HG03025 (cell line): ENCODE measurements around the gene SARDH.

Source experiments
- ATAC-seq: cut with Tn5 transposase; IDR thresholded peaks from one replicate; pipeline ENCODE4 v1.9.1; 2021; ENCODE audit warnings: mild to moderate bottlenecking, moderate library complexity; ENCODE audit not compliant: unreplicated experiment, low FRiP score

Gene SARDH, protein sequence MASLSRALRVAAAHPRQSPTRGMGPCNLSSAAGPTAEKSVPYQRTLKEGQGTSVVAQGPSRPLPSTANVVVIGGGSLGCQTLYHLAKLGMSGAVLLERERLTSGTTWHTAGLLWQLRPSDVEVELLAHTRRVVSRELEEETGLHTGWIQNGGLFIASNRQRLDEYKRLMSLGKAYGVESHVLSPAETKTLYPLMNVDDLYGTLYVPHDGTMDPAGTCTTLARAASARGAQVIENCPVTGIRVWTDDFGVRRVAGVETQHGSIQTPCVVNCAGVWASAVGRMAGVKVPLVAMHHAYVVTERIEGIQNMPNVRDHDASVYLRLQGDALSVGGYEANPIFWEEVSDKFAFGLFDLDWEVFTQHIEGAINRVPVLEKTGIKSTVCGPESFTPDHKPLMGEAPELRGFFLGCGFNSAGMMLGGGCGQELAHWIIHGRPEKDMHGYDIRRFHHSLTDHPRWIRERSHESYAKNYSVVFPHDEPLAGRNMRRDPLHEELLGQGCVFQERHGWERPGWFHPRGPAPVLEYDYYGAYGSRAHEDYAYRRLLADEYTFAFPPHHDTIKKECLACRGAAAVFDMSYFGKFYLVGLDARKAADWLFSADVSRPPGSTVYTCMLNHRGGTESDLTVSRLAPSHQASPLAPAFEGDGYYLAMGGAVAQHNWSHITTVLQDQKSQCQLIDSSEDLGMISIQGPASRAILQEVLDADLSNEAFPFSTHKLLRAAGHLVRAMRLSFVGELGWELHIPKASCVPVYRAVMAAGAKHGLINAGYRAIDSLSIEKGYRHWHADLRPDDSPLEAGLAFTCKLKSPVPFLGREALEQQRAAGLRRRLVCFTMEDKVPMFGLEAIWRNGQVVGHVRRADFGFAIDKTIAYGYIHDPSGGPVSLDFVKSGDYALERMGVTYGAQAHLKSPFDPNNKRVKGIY

GRCh38 chr9:133737774-133738639 lies at the start of gene SARDH:
Gene SARDH, minus strand, starts transcription at chr9:133738352. Its CDS starts 4,179 bp downstream, at chr9:133734173.
- no peak for ATAC-seq

DNA sequence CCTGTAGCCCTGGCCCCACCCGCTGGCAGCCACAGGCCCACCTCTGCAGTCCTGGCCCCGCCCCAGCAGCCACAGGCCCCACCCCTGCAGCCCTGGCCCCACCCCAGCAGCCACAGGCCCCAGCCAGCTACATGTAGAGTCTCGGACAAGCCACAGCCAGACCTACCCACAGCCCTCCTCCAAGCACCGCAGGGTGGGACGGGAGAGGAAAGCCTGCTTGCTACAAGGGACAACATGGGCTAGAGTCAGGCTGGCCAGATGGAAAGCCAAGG lies 49.5 kb upstream of the SARDH start:
- no peak for ATAC-seq

DNA sequence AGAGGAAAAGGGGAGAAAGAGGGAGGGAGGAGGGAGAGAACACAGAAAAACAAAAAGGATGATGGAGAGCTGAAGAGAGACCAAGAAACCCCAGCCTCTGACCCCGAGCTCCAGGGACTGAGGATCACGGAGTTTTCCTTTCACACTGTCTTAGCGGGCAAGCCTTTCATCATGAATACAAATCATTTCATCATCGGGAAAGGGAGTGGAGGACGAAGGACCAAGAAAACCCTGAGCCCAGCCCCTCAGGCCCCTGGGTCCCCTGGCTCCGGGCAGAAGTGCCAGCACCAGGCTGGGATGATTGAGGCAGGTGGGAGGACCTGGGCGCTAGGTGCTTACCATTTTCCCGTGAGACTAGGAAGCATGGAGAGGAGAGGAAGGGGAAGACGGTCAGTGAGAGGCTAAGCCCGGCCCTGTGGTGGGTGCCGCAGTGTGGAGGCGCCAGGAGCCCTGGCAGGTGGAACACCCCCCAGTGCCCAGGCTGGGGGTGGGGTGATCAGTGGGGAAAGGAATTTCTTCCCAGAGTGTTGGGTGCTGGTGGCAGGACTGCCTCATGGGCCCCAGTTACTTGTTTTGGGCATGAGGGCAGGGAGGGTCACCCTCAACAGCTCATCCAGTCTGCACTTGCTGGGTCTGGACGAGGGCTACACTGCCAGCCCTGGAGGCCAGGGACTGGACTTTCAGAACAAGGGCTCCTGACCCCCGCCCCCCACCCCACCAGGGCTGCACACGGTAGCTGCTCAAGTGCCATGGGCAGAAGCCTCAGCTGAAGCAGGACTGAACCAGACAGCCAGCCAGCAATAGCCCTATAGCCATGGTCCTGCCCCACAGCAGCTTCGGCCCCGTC lies 49.0 kb upstream of the SARDH start:
- no peak for ATAC-seq

GRCh38 chr9:133786371-133786753 lies 48.2 kb upstream of the SARDH start:
- ATAC-seq: no peak

GRCh38 chr9:133785753-133786370 lies 47.7 kb upstream of the SARDH start:
- ATAC-seq: no peak

DNA sequence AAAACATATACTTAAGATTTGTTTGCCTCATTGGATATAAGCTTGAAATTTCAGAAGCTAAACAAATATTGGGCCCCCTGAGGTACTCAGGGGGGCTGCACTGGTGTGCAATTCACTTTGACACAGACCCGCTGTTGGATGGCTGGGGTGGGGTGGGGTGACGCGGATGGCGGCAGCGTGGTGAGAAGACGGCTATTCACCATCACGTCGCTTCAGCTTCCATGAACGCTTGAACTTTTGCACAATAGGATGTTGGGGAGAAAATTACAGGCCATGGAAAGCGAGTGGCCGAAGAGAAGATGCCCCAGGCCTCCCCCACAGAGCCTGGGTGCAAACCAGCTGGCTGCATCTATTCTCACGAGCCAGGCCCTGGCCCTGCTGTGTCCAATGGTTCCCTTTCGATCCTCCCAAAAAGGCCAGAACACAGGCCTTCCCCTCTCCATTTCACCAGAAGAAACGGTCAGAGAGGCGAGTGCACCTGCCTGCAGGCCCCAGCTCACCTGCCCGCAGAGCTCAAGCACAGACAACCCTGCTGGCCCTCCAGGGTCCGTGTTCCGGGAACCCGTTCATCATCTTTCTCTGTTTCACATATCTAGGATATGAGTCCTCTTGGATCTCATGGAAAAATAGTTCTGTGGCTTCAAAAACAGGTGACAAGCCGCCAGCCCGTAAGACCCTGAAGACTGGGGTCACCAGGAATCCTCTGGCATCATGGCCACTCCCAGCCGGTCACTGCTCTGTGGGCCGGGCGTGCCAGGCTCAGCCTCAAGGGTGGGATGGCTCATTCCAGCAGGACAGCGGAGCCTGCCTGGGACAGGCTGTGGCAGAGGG lies 46.8 kb upstream of the SARDH start:
- ATAC-seq: no peak

DNA sequence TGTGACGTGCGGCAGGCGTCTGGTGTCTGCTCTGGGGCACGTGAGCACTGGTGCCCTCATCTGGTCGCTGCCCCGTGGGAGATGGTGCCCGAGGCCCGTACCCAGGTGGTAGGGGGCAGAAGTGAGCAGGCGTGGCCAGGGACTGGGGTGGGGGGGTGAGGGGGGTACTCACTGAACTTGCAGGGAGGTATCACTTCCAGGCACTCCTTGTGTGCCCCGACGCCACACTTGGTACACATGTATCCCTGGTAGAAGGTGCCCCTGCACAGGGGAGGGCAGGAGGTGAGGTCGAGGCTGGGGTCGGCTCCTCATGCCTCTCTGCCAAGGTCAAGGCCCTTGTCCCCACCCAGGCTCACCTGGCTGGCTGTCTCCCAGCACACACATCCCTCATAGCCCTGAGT lies 45.2 kb upstream of the SARDH start:
- ATAC-seq: no peak

DNA sequence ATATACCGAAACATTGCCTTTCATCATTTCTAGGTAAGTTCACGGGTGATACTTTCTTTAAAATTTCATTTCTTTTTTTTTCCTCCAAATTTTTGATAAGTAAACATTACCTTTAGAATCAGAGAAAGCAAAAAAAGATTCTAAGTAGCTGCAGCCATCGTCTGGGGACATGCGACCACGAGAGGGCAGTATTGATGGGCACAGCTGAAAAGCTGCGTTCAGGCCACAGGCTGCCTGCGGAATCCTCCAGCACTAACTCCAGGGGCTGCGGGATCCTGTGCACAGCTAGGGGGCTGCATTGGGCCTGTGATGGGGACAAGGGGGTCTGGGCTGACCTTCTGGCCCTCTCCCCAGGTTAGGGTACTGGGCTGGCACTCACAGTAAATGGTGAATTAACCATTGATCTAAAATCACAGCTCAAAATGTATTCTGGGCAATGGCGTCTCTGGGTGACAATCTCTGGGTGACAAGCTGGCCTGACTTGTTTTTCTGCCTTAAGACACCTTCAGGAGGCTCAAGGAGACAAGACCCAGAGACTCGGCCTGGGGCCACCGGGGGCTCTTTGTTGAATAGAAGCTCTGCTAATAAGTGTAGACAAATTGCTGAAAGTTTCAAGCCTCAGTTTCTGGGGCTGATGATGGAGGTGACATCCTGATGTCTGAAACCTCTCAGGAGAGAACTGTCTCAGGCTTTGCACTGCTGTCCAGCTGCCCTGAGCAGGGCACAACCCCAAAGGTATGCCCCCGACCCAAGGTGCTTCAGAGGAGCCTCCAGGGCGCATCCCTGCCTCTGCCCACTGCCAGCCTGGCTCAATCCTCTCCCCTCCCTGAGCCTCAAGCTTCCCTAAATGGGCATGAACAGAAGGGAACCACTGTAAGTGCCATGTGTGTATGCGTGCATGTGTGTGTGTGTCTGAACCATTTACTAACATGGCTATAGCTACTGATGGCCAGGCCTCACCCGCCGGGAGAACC lies 44.3 kb upstream of the SARDH start:
- ATAC-seq: no peak

GRCh38 chr9:133781828-133782135 lies 43.6 kb upstream of the SARDH start:
- no peak for ATAC-seq

- no peak for ATAC-seq
These were observed 43.0 kb upstream of the SARDH start for GRCh38 chr9:133780962-133781827.

DNA sequence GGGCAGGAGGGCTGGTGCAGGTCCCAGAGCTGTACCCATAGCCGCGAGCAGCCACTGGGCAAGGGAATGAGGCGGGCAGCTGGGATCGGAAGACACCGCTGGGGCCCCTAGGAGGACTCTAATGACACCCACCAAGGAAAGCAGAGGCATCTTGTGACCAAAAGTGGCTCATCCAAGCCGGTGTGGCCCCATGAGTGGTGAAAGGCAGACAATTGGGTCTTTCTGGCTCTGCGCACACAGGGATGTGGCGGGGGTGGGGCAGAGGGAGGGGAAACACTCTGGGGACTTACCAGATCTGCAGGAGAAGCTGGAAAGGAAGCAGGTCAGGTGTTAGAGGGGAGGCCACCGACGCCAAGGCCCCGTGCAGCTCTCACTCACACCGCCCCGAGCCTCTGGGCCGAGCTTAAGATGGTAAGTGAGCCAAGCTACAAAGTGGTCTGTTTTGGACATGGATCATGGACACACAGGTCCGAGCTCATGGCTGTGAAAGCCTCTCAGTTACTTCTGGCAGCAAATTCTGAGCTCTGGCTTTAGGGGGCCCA lies 42.3 kb upstream of the SARDH start:
- no peak for ATAC-seq

GRCh38 chr9:133779516-133780403 lies 41.6 kb upstream of the SARDH start:
- ATAC-seq: no peak

DNA sequence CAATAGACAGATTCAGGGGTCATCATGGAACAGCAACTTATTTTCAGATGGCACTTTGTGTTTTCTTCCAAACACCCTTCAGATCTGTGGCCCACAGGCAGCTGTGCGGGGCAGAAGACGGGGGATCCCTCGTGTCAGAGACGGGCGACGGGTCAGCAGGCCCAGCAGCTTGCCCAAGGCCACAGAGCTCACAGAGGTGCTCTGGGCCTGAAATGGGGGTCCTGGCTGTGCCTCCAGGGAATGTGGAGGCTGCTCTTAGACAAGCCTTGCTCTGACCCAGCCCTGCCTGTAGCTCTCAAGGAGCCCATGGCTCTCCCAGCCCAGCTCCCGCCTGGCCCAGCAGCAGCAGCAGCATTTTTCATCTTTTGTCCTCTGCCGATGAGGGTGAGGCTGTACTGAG lies 40.9 kb upstream of the SARDH start:
- no peak for ATAC-seq

- ATAC-seq: no peak
These were observed 40.3 kb upstream of the SARDH start for GRCh38 chr9:133778336-133779013.

- ATAC-seq: no peak
These were observed 39.7 kb upstream of the SARDH start for GRCh38 chr9:133777871-133778270.
